Measurements from ENCODE around the gene TCL1B.

TCL1B gene

GRCh38 chr14:95679998-95680735 is 6.1 kb upstream of the TCL1B start:
- H3K27me3 Mint-ChIP-seq = no peaks in the 10 kb centered on the region
- peak overlapping the region; percentile 82 for H3K27ac Mint-ChIP-seq
- no peak for DNase-seq
- H3K36me3 Mint-ChIP-seq = peaks cover 2 to 14% of the 10 kb centered on the region in 2 donors
- peaks cover 0 to 3% of the 10 kb centered on the region in 2 donors for H3K9me3 Mint-ChIP-seq
- peak overlapping the region; percentile 23 to 37 for H3K4me3 Mint-ChIP-seq
- H3K4me1 Mint-ChIP-seq = peaks cover 49 to 92% of the 10 kb centered on the region in 2 donors
- ATAC-seq (replicated peaks) = peak; percentile 78

GRCh38 chr14:95681153-95681552 is 5.1 kb upstream of the TCL1B start:
- Mint-ChIP-seq H3K9me3 (peaks cover 0 to 3% of the 10 kb centered on the region in 2 donors), H3K4me3 (no peak overlapping the region), H3K27me3 (no peaks in the 10 kb centered on the region), H3K27ac (no peak overlapping the region), H3K4me1 (peaks cover 47 to 91% of the 10 kb centered on the region in 2 donors), H3K36me3 (peaks cover 2 to 9% of the 10 kb centered on the region in 2 donors)
- ATAC-seq (replicated peaks) (no peak), DNase-seq (no peak)

- Mint-ChIP-seq H3K4me3 (no peak overlapping the region), H3K4me1 (peaks cover 40 to 77% of the 10 kb centered on the region in 2 donors), H3K9me3 (peaks cover 0 to 1% of the 10 kb centered on the region in 2 donors), H3K36me3 (peaks cover 0 to 3% of the 10 kb centered on the region in 2 donors), H3K27me3 (no peaks in the 10 kb centered on the region), H3K27ac (no peak overlapping the region)
- ATAC-seq (replicated peaks) (peak; percentile 41 to 47), DNase-seq (no peak)
Observed at GRCh38 chr14:95683793-95684192, 2.4 kb upstream of the TCL1B start.

- ATAC-seq (replicated peaks) (no peak), DNase-seq (no peak)
- peak overlapping the region; percentile 66 for H3K27ac Mint-ChIP-seq
- no peak overlapping the region for H3K4me3 Mint-ChIP-seq
- no peaks in the 10 kb centered on the region for H3K27me3 Mint-ChIP-seq
- peaks cover 0 to 1% of the 10 kb centered on the region in 2 donors for H3K9me3 Mint-ChIP-seq
- H3K36me3 Mint-ChIP-seq = no peaks in the 10 kb centered on the region
- H3K4me1 Mint-ChIP-seq = peaks cover 41 to 63% of the 10 kb centered on the region in 2 donors
Observed at GRCh38 chr14:95686935-95687334, 709 bp downstream of the TCL1B start.

- no peak for ATAC-seq (replicated peaks)
- no peak for DNase-seq
- H3K36me3 Mint-ChIP-seq = peaks cover 0 to 3% of the 10 kb centered on the region in 2 donors
- peaks cover 0 to 1% of the 10 kb centered on the region in 2 donors for H3K9me3 Mint-ChIP-seq
- peaks cover 48 to 68% of the 10 kb centered on the region in 2 donors for H3K4me1 Mint-ChIP-seq
- H3K27me3 Mint-ChIP-seq = no peaks in the 10 kb centered on the region
- no peak overlapping the region for H3K27ac Mint-ChIP-seq
- H3K4me3 Mint-ChIP-seq = no peak overlapping the region
Observed at GRCh38 chr14:95689441-95689840, 3.2 kb downstream of the TCL1B start.

DNA sequence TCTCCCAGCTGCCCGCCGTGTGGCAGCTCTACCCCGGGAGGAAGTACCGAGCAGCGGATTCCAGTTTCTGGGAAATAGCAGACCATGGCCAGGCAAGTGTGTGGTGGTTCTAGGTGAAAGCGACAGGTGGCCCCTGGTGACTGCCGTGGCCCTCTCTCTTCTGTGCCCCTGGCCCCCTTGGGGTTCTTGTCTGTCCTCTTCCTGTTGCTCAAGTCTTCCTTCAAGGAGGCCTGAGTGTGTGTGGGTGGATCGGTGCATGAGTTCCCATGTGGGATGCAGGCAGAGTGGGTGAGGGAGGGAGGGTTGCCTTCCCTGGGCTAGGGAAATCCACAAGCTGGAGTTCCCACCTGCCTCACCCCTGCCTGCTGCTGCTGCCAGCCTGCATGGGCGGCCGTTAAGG is 4.6 kb downstream of the TCL1B start:
- peaks cover 42 to 68% of the 10 kb centered on the region in 2 donors for H3K4me1 Mint-ChIP-seq
- H3K36me3 Mint-ChIP-seq = peaks cover 0 to 3% of the 10 kb centered on the region in 2 donors
- H3K27me3 Mint-ChIP-seq = no peaks in the 10 kb centered on the region
- no peak overlapping the region for H3K4me3 Mint-ChIP-seq
- ATAC-seq (replicated peaks) (no peak), DNase-seq (no peak)
- H3K27ac Mint-ChIP-seq = peak overlapping the region; percentile 42
- H3K9me3 Mint-ChIP-seq = peaks cover 0 to 1% of the 10 kb centered on the region in 2 donors

GRCh38 chr14:95691591-95691990 is 5.4 kb downstream of the TCL1B start:
- H3K36me3 Mint-ChIP-seq = peaks cover 0 to 3% of the 10 kb centered on the region in 2 donors
- ATAC-seq (replicated peaks) = no peak
- DNase-seq = no peak
- H3K4me3 Mint-ChIP-seq = no peak overlapping the region
- no peak overlapping the region for H3K27ac Mint-ChIP-seq
- H3K9me3 Mint-ChIP-seq = peaks cover 0 to 1% of the 10 kb centered on the region in 2 donors
- peaks cover 48 to 72% of the 10 kb centered on the region in 2 donors for H3K4me1 Mint-ChIP-seq
- no peaks in the 10 kb centered on the region for H3K27me3 Mint-ChIP-seq

- ATAC-seq (replicated peaks) = no peak
- peaks cover 49 to 72% of the 10 kb centered on the region in 2 donors for H3K4me1 Mint-ChIP-seq
- no peak overlapping the region for H3K4me3 Mint-ChIP-seq
- H3K27me3 Mint-ChIP-seq = no peaks in the 10 kb centered on the region
- peak overlapping the region; percentile 48 for H3K27ac Mint-ChIP-seq
- H3K36me3 Mint-ChIP-seq = peaks cover 0 to 3% of the 10 kb centered on the region in 2 donors
- peaks cover 0 to 1% of the 10 kb centered on the region in 2 donors for H3K9me3 Mint-ChIP-seq
- no peak for DNase-seq
Observed at GRCh38 chr14:95692109-95692508, 5.9 kb downstream of the TCL1B start.

- peak overlapping the region; percentile 94 for H3K27ac Mint-ChIP-seq
- peaks cover 0 to 3% of the 10 kb centered on the region in 2 donors for H3K36me3 Mint-ChIP-seq
- H3K9me3 Mint-ChIP-seq = no peaks in the 10 kb centered on the region
- ATAC-seq (replicated peaks) = no peak
- DNase-seq = no peak
- no peak overlapping the region for H3K4me3 Mint-ChIP-seq
- H3K27me3 Mint-ChIP-seq = no peaks in the 10 kb centered on the region
- H3K4me1 Mint-ChIP-seq = peaks cover 70 to 95% of the 10 kb centered on the region in 2 donors
Observed at GRCh38 chr14:95695051-95695450, 8.8 kb downstream of the TCL1B start.

DNA sequence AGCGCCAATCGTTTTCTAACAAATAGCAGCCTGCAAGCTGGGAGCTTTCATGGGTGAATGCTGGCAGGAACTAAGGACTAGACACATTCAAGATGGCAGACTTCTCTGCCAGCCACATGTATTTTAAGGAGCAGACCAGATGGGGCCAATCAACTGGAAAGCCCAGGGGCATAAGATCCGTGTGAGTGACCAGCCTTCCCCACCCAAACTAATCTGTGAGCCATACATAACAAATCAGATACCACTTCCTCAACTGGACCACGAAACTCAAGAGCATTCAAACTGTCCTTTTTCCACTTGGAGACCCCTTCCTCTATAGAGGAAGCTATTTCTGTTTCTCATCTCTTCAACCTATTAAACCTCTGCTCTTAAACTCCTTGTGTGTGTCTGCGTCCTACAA is 9.7 kb downstream of the TCL1B start:
- H3K27ac Mint-ChIP-seq = peak overlapping the region; percentile 94
- peak; percentile 46 for DNase-seq
- no peaks in the 10 kb centered on the region for H3K9me3 Mint-ChIP-seq
- H3K36me3 Mint-ChIP-seq = peaks cover 0 to 3% of the 10 kb centered on the region in 2 donors
- peaks cover 68 to 99% of the 10 kb centered on the region in 2 donors for H3K4me1 Mint-ChIP-seq
- H3K4me3 Mint-ChIP-seq = peak overlapping the region in 1 of 2 donors; percentile 17
- peak; percentile 61 for ATAC-seq (replicated peaks)
- H3K27me3 Mint-ChIP-seq = no peaks in the 10 kb centered on the region

- no peak for DNase-seq
- peaks cover 0 to 3% of the 10 kb centered on the region in 2 donors for H3K36me3 Mint-ChIP-seq
- ATAC-seq (replicated peaks) = no peak
- no peaks in the 10 kb centered on the region for H3K27me3 Mint-ChIP-seq
- H3K4me1 Mint-ChIP-seq = peaks cover 63 to 99% of the 10 kb centered on the region in 2 donors
- peak overlapping the region; percentile 2 to 60 for H3K4me3 Mint-ChIP-seq
- H3K27ac Mint-ChIP-seq = peak overlapping the region; percentile 94
- H3K9me3 Mint-ChIP-seq = no peaks in the 10 kb centered on the region
Observed at GRCh38 chr14:95696741-95697140, 10.5 kb downstream of the TCL1B start.

GRCh38 chr14:95697764-95698163 is 11.5 kb downstream of the TCL1B start:
- H3K4me1 Mint-ChIP-seq = peaks cover 62 to 99% of the 10 kb centered on the region in 2 donors
- ATAC-seq (replicated peaks) (peak; percentile 48 to 64), DNase-seq (peak; percentile 38)
- peak overlapping the region; percentile 94 for H3K27ac Mint-ChIP-seq
- no peaks in the 10 kb centered on the region for H3K9me3 Mint-ChIP-seq
- H3K27me3 Mint-ChIP-seq = no peaks in the 10 kb centered on the region
- H3K4me3 Mint-ChIP-seq = peak overlapping the region; percentile 60 to 66
- H3K36me3 Mint-ChIP-seq = peaks cover 0 to 3% of the 10 kb centered on the region in 2 donors

DNA sequence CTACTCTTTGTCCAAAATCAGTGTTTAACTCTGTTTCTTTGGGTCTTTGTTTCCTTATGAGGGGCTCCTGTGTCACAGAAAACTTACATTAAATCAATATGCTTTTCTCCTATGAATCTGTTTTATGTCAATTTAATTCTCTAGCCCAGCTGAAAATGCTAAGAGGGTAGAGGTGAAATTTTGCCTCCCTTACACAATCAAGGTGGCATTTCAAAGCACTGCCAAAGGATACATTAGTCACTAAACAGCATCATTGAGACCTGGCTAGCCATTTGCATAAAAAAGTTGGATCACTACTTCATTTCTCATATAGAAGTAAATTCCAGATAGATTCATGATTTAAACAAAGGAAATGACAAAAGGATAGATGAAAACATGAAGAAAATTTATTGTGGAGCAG is 12.1 kb downstream of the TCL1B start:
- peak overlapping the region; percentile 94 for H3K27ac Mint-ChIP-seq

DNA sequence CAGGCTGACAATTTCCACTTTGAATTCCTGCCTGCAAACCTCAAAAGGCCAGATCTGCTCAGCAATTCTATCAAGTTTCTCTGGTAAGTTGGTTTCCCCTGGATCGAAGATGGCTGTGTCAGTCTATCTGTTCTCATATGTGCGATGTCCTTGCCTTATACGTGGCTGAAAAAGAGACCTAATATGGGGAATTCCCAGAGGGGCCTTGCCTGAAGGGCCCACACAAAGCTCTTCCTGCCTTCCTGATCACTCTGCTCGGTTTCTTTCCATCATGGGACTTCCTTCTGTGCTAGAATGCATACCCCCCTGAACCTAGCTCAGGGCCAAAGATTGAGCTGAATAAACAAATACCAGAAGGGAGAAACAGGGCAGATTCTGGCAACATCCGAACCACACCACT is 13.2 kb downstream of the TCL1B start:
- Mint-ChIP-seq H3K4me3 (peak overlapping the region; percentile 65 to 66), H3K9me3 (no peaks in the 10 kb centered on the region), H3K36me3 (peaks cover 2 to 3% of the 10 kb centered on the region in 2 donors), H3K27me3 (no peaks in the 10 kb centered on the region), H3K27ac (peak overlapping the region; percentile 94), H3K4me1 (peaks cover 61 to 98% of the 10 kb centered on the region in 2 donors)
- peak; percentile 46 to 59 for ATAC-seq (replicated peaks)
- no peak for DNase-seq

More for the DNA sequence above, 12.1 kb downstream of the TCL1B start:
- DNase-seq (no peak), ATAC-seq (replicated peaks) (no peak)
- Mint-ChIP-seq H3K9me3 (no peaks in the 10 kb centered on the region), H3K27me3 (no peaks in the 10 kb centered on the region), H3K4me3 (peak overlapping the region; percentile 60 to 66), H3K4me1 (peaks cover 60 to 99% of the 10 kb centered on the region in 2 donors), H3K36me3 (peaks cover 2 to 3% of the 10 kb centered on the region in 2 donors)
